ENCODE results near the gene TRPM2. TPM values are rescaled to one million over a fixed set of nuclear protein-coding genes. Genes with fewer than 3 reads are reported as not detected.

TRPM2 gene
- total RNA-seq, 1 experiment from 2014 or later, result not detected

GRCh38 chr21:44437371-44437695 lies 83.9 kb downstream of the TRPM2 start:
- peaks cover 47% of the 10 kb centered on the region for H3K27me3 ChIP-seq (ENCODE audit: insufficient read depth, low read depth)
- CTCF ChIA-PET, result no interaction called here
- no peaks in the 10 kb centered on the region for H3K9me3 ChIP-seq (ENCODE audit: insufficient read depth, low read depth)
- H3K36me3 ChIP-seq (ENCODE audit: low read depth), result no peaks in the 10 kb centered on the region
- POLR2A ChIA-PET (ENCODE audit: unreplicated experiment), result no interaction called here
- H3K4me1 ChIP-seq (replicated peaks; ENCODE audit: insufficient read depth), result no peaks in the 10 kb centered on the region
- no peak overlapping the region for H3K27ac ChIP-seq
- no peaks in the 10 kb centered on the region for H3F3A ChIP-seq (ENCODE audit: insufficient read depth, low read depth)
- no peak overlapping the region for H3K4me3 ChIP-seq
- no peaks in the 10 kb centered on the region for H3K79me2 ChIP-seq (ENCODE audit: low read depth)
- intact Hi-C loops (cut with micrococcal nuclease; ENCODE audit: unreplicated experiment), result no loop called here
- H3K4me2 ChIP-seq, result no peak overlapping the region
- BruUV-seq (replicated peaks), result no TSS peak
- no peak overlapping the region for H2AFZ ChIP-seq
- no peak for TF ChIP-seq EZH2 (IDR thresholded peaks at IDR 0.05; ENCODE audit: low read depth)
- TF ChIP-seq CTCF (conservative IDR thresholded peaks at IDR 0.05), result no peak
- DNase-seq, result no peak
- H3K9me2 ChIP-seq (ENCODE audit: insufficient read depth), result no peaks in the 10 kb centered on the region
- no peaks in the 10 kb centered on the region for H4K20me1 ChIP-seq (ENCODE audit: insufficient read depth)

- Histone ChIP-seq H3K4me1 (replicated peaks; ENCODE audit: insufficient read depth) (no peaks in the 10 kb centered on the region), H3K9me2 (ENCODE audit: insufficient read depth) (no peaks in the 10 kb centered on the region), H3F3A (ENCODE audit: insufficient read depth, low read depth) (no peaks in the 10 kb centered on the region), H3K4me2 (no peak overlapping the region), H2AFZ (no peak overlapping the region), H3K9me3 (ENCODE audit: insufficient read depth, low read depth) (no peaks in the 10 kb centered on the region), H4K20me1 (ENCODE audit: insufficient read depth) (no peaks in the 10 kb centered on the region), H3K27ac (no peak overlapping the region), H3K4me3 (no peak overlapping the region), H3K27me3 (ENCODE audit: insufficient read depth, low read depth) (peaks cover 44% of the 10 kb centered on the region), H3K79me2 (ENCODE audit: low read depth) (no peaks in the 10 kb centered on the region), H3K36me3 (ENCODE audit: low read depth) (no peaks in the 10 kb centered on the region)
- no peak for DNase-seq
- POLR2A ChIA-PET (ENCODE audit: unreplicated experiment), result no interaction called here
- CTCF ChIA-PET, result no interaction called here
- TF ChIP-seq EZH2 (IDR thresholded peaks at IDR 0.05; ENCODE audit: low read depth) (no peak), CTCF (conservative IDR thresholded peaks at IDR 0.05) (no peak)
- intact Hi-C loops (cut with micrococcal nuclease; ENCODE audit: unreplicated experiment), result no loop called here
- no TSS peak for BruUV-seq (replicated peaks)
Observed at GRCh38 chr21:44437696-44438431, 84.4 kb downstream of the TRPM2 start.

- BruUV-seq (replicated peaks), result no TSS peak
- POLR2A ChIA-PET (ENCODE audit: unreplicated experiment), result no interaction called here
- DNase-seq, result peak in 1 of 2 experiments; percentile 9
Observed at GRCh38 chr21:44438531-44439210, 85.2 kb downstream of the TRPM2 start.

More at GRCh38 chr21:44438531-44439210, 85.2 kb downstream of the TRPM2 start:
- Histone ChIP-seq H3K27me3 (ENCODE audit: insufficient read depth, low read depth) (peaks cover 36% of the 10 kb centered on the region), H3K9me3 (ENCODE audit: insufficient read depth, low read depth) (no peaks in the 10 kb centered on the region), H3K4me1 (replicated peaks; ENCODE audit: insufficient read depth) (no peaks in the 10 kb centered on the region), H2AFZ (no peak overlapping the region), H3K27ac (no peak overlapping the region), H3K4me3 (no peak overlapping the region), H3K9me2 (ENCODE audit: insufficient read depth) (no peaks in the 10 kb centered on the region), H3K79me2 (ENCODE audit: low read depth) (no peaks in the 10 kb centered on the region), H4K20me1 (ENCODE audit: insufficient read depth) (no peaks in the 10 kb centered on the region), H3F3A (ENCODE audit: insufficient read depth, low read depth) (no peaks in the 10 kb centered on the region), H3K4me2 (no peak overlapping the region), H3K36me3 (ENCODE audit: low read depth) (no peaks in the 10 kb centered on the region)
- no peak for TF ChIP-seq CTCF (conservative IDR thresholded peaks at IDR 0.05)
- no peak for TF ChIP-seq EZH2 (IDR thresholded peaks at IDR 0.05; ENCODE audit: low read depth)
- CTCF ChIA-PET, result no interaction called here
- intact Hi-C loops (cut with micrococcal nuclease; ENCODE audit: unreplicated experiment), result no loop called here
